NCI-H1436 (cell line): ENCODE measurements around the gene CAND1.
"Not testable (repeated sequence)": the region's sequence is repeated elsewhere in the genome, so short reads cannot be mapped to it uniquely, and the experiment has no call there.

Experiments
- DNase-seq: peaks from one replicate; lab custom pipeline; 2025; lab: John Stamatoyannopoulos, UW

CAND1 gene

GRCh38 chr12:67341086-67341485 lies 71.9 kb downstream of the CAND1 start:
- DNase-seq = not testable (repeated sequence)

- DNase-seq = no peak
Observed at GRCh38 chr12:67344979-67345710, 76.0 kb downstream of the CAND1 start.

- no peak for DNase-seq
Observed at GRCh38 chr12:67348683-67349082, 79.5 kb downstream of the CAND1 start.

- DNase-seq = no peak
Observed at GRCh38 chr12:67352682-67353081, 83.5 kb downstream of the CAND1 start.

- DNase-seq = no peak
Observed at GRCh38 chr12:67354322-67354721, 85.2 kb downstream of the CAND1 start.

- no peak for DNase-seq
Observed at GRCh38 chr12:67354966-67355365, 85.8 kb downstream of the CAND1 start.

GRCh38 chr12:67355428-67356379 lies 86.5 kb downstream of the CAND1 start:
- DNase-seq = peak; percentile 69

- DNase-seq = no peak
Observed at GRCh38 chr12:67356380-67356774, 87.2 kb downstream of the CAND1 start.

- no peak for DNase-seq
Observed at GRCh38 chr12:67357376-67358125, 88.4 kb downstream of the CAND1 start.

- no peak for DNase-seq
Observed at GRCh38 chr12:67358781-67359338, 89.7 kb downstream of the CAND1 start.

- no peak for DNase-seq
Observed at GRCh38 chr12:67362526-67362925, 93.4 kb downstream of the CAND1 start.

GRCh38 chr12:67364228-67364627 lies 95.1 kb downstream of the CAND1 start:
- no peak for DNase-seq

GRCh38 chr12:67365131-67365530 lies 96.0 kb downstream of the CAND1 start:
- DNase-seq = no peak

- DNase-seq = no peak
Observed at GRCh38 chr12:67367843-67368242, 98.7 kb downstream of the CAND1 start.
